Measurements from ENCODE around the gene MLN.

Gene MLN

DNA sequence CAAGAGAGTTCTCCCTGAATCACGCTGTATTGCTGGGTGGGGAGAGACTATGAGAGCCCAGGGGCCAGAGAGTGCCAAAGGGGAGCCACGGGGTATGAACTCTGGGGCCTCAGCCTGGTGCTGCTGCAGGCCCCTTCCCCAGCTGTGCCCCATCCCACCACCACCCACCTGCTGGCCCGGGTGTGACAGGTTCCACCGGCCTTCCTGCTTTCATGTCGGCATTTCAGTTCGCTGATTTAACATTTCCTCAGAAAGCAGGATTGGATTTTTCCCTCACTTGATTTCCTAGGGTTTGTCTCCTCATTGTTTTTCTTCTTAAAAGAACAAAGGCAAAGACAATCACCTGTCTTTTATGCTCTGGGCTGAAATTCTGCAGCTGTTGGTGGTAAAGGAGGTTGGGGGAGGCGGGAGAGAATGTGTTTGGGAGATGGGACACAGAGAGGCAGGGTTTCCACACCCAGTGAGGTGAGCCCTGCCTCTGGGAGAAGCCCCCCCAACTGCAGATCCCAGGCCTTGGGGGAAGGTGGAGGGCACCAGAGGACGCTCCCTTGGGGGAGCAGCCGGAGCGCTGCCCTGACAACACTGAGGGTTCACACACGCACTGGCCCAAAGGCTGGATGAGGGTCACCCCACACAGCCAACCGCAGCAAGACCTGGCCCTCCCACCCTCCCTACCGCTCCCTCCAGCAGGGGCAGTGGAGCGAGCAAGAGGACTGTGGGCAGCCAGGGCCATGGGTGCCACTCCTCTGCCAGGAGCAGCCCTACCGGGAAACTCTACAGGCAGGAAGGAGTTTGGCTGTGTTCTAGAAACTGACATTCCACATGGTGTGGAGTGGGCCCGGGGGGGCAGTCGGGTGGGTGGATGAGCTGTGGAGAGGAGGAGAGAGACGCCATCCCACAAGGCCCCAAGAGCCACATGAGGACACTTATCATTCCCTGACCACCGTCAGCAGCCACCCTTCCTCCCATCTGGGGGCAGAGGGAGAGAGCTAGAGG is 10.5 kb upstream of the MLN start:
- no peak for DNase-seq

DNA sequence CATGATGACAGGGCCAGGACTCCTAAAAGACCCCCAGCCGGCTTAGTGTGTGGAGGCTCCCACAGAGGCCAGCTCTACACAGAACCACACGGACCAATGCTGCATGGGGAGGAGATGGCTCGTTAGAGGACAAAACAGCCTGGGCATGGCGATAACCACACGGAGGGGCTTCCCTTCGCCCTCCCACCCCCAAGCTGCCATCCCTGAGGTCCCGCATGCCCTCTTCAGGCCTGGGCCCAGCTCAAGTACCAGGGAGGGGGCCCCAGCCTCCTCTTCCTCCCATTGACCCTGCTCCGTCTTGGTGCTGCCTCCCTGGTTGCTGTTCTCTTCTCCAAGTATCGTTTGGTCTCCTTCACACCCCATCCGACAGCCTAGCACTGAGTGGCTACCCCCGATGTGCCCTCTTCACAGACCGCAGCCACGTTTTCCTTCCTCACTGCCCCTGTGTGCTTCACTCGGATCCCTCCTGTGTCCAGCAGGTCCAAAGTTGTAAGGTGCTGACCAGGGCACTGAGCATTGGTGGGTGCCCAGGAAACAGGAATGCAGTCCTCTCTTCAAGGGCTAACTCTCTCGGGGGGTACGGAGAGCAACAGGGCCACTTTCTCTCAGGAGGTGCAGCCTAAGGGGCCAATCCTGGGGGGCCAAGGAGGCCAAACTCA is 9.6 kb upstream of the MLN start:
- DNase-seq, result no peak

DNA sequence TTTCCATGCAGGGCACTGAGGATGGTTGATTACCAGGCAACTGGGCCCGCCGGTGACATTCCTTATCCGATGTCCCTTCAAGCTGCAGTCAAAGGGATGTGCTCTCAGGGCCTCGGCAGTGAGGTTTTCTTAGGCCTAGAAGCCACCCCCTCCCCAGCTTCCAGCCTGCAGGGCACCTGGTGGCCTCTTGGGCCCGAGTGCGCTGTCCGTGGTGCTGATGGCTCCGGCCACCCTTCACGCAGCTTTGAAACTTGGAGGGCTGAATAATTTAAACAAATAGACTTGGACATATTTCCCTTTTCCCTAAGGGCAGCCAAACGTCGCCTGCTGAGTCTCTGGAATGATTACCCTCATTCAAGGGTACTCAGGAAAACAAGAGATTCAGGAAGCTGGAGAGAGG is 8.9 kb upstream of the MLN start:
- DNase-seq, result peak; percentile 60

DNA sequence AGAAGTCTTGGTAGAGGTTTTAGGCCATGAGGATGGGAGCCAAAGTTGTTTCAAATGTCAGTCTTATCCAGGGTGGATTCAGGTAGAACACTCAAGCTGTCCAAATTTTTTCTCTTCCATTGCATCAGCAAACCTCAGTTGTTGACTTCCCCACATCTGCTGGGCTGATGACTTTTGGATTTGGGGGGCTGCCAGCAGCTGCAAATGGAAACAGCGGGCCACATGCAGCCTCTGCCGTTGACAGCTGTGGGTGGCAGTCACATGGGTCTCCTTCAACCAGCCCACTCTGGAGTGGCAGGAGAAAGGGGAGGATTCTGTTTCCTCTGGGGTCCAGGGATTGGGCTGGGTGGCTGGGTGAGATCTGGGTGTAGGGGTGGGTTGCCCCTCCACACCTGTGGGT is 5.8 kb upstream of the MLN start:
- DNase-seq, result no peak

DNA sequence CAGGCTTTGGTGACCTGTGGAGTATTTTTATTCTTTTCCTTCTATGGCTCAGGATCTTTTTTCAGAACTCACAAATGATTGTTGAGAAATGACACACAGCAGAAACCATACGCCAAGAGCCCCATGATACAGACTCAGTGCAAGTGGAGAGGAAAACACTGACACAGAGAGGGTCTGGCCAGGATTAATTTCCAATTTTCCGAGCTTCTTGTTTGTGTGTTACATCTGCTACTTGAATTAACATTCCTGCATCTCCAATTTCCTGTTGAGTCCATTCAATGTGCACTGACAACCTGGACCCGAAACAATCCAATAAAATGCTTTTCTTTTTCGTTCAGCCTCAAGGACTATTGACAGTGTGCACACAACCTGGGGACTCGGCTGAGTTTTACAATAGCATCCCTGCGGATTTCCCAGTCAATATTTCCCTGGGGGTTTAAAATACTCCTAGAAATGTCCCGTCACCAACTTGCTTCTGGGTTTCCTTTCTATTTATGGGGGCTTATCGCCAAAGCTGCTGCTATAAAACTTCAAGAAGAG is 4.9 kb upstream of the MLN start:
- peak; percentile 35 for DNase-seq

DNA sequence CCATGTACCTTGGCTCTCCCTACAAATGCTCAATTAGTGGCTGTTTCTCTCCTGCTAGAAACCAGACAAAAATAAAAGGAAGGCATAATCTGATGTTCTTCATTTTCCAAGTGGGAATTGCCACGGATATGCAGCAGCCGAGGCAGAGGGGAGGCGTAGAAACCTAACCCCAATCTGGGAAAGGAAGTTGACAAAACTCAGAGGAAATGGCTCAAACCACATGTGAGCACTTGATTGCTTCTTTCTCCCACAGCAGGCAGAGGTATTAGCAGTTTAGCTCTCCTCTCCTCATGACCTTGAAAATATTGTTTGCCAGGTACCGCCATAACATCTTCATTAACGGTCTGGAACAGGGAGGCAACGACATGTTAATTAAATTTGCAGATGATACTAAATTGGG is 3.8 kb upstream of the MLN start:
- DNase-seq, result no peak

DNA sequence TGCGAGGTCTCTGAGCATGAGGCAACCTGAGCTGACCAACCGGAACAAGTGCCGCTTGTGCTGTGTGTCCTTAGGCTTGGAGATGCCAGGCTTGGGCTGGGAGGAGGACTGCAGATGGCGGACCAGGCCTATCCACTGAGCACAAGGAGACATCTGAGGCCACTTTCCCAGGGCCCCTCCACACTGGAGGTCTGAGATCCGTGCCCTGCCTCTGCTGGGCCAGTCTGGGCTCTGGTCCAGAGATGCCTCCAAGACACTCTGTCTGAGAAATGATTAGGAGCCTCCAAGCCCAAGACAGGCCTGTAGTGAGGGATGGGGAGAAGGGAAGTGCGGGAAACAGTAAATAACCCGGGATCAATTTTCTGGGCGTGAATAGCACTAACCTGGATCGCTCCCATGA is 3.0 kb upstream of the MLN start:
- no peak for DNase-seq

DNA sequence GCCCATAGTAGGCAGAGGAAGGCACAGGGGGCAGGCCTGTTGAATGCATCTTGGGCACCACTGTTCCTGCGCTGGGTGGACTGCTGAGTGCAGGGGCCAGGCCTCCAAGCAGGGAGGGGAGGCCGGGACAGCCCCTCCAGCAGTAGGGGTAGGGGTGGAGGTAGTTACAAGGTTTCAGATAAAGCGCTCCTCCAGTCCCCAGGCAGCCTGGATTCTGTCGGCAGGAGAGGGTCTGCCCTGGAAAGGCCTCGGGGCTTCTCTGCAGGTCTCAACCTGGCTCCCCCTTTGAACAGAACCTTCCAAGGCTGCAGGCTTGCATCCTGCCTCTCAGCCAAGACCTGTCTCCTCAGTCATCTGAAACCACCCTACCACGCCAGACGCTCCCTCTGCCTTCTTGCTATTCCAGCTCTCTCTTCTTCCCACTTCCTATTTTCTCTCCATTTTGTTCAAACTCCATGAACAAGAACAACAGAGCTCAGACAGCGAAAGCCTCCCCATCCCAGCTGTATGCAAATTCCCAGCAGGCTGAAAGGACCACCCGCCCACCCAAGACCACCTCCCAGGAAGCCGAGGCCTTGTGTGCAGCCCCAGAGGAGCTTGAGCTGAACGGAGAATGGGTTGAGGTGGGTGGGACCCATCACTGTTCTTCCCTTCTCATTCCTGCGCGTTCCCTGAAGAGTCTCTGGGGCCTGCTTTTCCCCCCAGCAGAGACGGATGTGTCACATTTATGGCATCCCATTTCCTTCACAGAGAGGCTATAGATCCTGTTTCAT is 1.4 kb downstream of the MLN start:
- DNase-seq, result no peak

DNA sequence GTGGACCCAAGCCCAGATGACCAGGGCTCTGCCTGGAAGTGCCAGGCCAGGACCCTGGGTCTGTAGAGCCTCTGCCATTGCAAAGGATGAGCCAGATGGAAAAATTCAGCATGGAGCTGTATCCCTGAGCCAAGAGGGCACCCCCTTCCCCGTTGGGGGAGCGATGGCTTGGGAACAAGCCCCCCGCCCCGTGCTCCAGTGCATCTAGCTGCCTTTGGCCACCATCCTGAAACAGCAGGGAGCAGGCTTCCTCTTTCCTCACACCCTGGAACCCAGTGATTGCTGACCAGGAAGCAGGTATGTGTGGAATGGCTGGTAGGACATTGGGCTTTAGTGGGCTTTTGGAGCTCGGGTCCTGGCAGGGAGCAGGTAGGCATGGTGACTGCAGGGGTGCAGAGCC is 2.2 kb downstream of the MLN start:
- DNase-seq, result no peak

DNA sequence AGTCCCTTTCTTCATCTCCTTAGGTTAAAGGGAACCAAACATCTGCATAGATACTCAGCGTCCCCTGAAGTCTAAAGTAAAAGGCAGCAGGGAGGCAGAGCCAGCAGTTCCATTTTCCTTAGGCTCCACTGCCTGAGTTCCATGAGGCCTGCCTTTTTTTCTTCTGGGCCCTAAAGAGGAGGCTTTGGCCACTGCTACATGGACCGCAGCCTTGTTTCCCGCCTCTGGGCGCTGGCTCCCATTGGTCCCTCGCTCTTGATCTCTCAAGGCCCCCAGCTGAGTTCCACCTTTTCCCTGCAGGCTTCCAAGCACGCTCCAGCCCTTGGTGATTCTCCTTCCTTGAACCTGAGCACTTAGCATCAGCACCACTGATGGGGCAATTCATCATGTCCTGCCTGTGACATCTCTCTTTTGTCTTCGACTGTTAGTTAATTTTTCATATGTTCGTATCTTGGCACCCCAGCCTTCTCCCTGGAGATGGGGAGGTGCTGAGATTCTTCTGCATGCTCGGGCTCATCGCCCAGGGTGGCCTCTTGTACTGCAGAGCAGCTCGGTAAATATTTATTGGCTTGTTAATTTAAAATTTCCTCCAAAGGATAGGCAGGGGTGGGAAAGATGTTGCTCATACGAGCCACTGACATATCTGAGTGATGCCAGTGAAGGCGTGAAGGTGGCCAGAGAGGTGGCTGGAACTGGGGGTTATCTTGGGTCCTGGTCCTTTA is 3.4 kb downstream of the MLN start:
- no peak for DNase-seq

DNA sequence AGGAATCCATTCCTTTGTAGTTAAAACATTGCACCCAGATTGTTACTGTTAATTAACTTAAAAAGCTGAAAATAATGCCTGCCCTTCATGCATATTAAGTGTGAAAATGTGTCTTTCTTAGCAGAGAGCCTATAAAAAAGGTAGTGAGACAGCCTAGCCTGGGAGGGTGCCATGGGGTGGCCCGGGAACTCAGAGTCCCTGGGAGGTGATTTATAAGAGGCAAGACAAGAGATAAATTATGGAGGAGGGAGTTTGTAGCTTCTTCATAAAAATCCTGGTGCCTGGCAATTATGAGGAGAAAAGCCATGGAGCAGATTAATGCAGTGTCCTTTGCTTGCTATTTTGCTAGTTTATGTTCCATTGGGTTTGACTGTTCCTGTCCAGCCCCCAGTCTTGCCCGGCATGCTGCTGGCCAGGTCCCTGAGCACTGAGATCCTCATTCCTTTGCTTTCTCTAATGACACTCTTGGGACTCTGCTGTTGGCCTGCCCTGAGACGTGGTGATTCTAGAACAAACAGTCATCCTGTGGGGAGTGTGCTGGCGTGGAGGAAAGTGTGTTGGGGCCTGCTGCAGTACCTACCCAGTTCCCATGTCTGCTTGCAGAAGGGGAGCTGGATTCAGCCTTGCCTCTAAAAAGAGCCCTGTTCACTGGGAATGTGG is 4.2 kb downstream of the MLN start:
- DNase-seq, result no peak

DNA sequence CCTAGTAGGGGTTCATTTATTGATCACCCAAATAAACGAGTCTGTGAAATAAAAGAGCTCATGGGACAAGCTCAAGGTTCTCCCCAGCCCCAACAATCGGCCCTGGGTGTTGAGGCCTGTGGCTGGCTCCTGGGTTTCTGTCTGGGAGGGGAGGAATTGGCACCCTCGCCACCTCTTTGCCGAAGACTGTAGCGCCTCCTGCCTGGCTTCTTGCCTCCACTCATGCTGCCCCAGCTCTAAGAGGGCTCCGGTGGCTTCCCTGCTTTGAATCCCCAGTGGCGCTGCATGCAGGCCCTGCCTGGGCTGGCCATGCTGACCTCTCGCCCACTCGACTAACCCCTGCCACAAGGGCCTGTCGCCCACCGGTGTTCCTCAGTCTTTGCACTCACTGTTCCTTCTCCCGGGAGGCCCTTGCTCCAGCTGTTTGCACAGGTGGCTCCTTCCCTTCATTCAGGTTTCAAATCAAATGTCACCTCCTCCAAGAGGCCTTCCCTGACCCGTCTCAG is 5.4 kb downstream of the MLN start:
- DNase-seq, result no peak

DNA sequence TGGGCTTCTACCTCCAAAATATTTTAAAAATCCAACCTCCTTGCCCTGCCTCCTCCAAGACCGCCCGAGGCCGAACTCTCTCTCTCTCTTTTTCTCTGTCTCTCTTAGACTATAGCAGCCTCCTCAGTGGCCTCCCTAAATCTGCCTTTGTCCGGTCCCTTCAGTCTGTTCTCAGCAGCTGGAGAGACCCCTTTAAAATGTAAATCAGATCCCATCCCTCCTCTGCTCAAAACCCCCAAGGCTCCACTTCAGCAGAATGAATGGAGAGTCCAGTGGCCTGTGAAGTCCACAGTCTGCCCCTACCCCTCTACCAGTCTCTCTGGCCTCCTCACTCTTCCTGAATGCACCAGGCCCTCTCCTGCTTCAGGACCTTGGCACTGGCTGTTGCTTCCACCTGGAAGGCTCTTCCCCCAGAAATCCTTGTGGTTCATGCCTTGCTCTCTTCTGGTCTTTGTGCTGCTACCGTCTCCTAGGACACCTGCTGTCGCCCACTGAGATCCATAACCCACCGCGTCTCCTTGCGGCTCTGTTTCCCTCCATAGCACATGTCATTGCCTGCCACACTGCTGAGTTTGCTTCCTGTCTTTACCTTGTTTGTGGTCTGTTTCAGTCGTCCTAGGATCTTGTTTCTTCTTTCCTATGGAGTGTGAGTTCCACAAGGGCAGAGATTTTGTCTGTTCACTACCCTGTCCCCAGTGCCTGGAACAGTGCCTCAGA is 6.0 kb downstream of the MLN start:
- DNase-seq, result no peak

DNA sequence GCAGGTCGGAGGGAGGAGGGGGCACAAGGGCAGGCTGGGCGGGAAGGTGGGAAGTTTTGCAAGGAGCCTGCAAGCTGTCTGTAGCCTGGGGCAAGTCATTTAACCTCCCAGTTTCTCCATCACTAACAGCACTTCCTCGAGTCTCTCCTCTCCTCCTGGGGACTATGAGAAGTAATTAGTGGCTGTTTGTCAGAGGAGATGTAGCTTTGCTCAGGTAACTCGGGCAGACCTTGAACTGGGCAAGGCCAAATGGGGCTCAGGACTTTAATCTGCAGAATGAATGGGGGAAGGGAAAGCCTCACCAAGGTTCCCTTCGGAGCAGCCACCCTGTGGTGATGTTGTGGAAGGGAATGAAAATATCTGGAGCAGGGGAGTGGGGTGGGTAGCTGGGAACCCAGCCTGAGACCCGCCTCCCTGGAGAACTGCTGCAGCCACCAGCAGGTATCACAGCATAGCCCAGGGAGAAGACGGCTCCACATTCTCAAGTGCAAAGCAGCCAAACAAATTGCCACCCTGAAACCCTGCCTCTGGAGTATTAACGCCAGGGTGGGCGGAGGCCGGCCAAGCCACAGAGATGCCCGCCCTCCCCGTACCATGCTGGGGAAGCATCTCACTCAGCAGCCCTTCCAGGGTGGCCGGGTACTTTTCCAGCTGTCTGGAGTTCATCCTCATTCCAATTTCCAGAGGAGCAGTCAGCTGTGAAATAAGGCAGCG is 8.7 kb downstream of the MLN start:
- DNase-seq, result no peak

DNA sequence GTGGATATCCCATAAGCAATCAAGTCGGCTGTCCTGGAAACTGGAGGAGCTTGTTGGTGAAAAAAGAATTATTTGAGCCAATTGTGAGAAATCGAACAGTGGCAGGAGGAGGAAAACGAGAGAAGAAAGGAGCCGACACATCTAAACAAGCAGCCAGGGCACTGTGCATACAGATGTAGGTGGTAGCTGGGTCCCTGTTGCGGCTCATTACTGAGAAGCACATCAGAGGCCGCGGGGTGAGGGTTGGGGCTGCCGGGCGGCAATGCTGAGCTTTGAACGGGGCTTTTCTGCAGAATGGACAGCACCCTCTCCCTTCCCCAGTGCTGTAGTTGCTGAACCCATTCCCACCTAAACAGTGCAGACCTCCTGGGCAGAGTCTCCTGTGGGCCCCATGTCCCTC is 10.8 kb downstream of the MLN start:
- DNase-seq, result no peak

DNA sequence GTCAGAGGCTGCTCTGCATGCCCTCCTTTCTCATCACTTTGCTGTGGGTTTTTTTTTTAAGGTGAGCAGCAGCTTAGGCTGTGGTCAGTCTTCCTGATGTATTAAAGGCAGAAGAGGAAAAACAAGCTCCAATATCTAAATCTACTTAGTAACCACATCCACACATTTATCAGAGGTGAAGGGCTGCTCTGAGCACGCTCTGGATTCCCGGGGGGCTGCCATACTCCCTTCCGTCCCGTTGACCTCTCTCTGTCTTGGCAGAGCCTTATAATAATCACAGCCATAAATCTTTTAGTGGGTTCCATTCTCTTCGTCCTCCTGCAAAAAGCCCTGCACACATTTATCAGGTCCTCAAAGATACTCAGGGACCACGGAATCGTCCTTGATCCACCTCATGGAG is 12.2 kb downstream of the MLN start:
- no peak for DNase-seq

DNA sequence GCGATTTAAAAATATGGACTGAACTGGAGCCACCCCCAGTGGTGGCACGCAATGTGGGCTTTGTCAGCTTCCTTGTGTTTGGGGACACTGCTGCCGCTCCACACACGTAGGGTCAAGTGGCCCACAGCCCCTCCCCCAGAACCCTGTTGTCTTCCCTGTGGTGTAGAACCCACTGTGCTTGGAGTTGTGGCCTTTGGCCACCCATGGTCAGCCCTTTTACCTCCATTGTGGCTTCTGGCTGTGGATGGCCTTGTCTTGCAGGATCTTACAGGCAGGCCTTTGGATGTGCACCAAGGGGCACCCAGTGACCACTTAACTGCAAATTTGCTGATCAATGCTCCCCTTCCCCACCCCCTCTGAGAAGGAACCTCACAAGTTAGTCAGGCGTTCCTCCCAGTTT is 12.9 kb downstream of the MLN start:
- no peak for DNase-seq

DNA sequence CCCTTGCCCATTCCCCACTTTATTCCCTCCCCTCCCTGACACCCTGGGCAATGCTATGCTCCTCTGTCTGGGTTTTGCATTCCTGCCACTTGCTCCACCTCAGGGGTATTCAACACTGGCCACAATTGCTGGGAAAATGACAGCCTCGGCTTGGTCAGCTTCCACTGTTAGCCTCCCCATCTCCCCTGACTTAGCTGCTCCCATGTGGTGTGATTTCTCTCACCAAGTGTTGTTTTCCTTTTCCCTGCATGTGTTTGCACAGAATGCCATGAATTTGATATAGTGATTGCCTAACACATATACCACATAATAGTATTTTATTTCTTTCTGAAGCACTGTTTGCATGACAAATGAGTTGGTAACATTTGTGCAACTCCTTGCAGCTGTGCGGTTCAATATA is 13.4 kb downstream of the MLN start:
- DNase-seq, result no peak

DNA sequence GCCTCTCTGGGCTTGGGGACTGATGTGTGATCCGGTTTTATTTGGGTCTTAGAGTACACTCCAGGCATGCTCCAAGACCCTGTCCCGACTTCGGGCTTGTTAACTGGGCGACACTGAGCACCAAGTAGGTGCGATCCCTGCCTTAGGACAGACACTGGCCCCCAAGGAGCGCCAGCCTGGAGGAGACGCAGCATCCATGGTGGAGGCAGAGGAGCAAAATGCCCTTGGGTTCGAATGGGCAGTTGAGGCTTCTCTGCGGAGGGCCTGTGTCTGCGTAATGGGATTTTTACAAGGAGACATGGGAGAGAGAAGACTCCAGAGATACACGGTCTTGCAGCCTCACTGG is 14.3 kb downstream of the MLN start:
- no peak for DNase-seq

DNA sequence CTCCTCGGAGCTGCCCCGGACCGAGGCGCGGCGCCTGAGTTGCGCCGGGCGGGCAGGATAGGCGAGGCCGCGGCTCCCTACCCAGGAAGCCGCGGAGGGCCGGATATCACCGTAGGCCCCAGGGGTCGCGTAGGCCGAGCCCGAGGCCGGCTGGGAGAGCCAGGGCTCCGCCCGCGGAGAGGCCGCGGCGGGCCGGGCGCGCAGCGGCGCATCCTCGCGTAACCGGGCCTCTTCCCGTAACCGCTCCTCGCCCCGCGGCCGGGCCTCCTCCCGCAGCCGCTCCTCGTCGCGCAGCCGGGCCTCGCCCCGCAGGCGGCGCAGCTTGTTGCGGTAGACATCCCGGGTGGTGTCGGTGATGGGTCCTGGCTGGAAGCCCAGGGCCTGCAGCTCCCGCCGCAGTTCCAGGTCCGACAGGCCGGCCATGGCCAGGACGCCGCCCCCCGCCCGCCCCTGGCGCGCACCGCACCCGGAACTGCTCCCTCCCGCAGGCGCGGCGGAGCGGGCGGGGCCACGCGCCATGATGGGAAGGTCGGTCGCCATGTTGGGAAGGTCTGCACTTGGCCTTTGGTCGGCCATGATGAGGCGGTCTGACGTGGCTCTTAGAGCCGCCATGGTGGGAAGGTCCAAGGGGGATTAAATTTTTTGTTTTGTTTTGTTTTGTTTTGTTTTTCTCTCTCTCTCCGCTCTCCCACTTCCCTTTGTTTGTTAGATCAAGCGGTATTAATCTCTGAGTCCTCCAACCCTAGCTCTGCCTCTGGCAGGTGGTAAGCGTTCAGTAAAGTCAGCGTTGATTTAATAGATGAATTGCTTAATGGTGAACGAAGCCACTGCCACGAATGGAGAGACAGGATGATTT is 14.9 kb downstream of the MLN start, which contains the start of gene LEMD2:
LEMD2 (minus strand) TSS at position 437 of the 856 bp plus-strand sequence; CDS start at position 423, 14 bp downstream.
- peak; percentile 89 for DNase-seq
